Epidermal melanocyte (primary cell): ENCODE measurements around the gene C6orf58.

Experiments used
- DNase-seq: peaks from one replicate; pipeline ENCODE4 v3.0.0; 2011; ENCODE audit warnings: low spot score; ENCODE audit not compliant: insufficient read length

The C6orf58 gene

DNA sequence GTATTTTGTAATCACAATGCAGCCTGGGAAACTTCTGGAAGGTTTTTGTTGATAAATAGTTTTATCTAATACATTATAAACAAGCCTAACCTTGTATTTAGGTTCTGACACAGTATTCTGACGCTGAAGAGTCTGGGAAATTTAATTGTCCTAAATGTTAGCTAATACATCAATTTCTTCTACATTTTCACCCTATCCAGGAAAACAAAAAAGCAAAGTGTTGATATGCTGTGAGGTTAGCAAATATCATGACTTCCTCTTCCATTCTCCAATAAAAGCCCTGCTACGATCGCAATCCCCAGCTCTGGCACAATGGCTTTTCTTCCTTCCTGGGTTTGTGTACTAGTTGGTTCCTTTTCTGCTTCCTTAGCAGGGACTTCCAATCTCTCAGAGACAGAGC lies at the start of gene C6orf58:
TSS of gene C6orf58 (plus strand) at position 301 of the 400 bp plus-strand sequence. CDS start at position 313, 12 bp downstream.
- DNase-seq = no peak

DNA sequence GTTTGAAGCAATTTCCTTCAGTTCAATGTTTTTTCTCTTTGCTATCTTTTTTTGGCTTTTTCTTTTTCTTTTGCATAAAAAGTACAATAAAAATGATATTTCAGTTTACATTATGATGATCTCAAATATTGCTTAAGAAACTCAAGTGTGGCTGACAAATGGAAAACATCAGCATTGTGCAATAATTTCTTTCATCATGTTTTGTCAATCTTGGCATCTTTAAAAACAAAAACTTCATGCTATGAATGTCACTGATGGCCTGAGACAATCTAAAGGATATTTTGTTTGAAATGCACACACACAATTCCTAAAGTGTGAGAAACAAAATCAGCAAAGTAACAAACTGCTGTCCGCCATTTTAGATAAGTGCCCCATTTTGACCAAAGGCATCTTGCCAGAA lies 44.0 kb upstream of the C6orf58 start:
- DNase-seq = no peak

GRCh38 chr6:127533736-127534135 lies 43.2 kb upstream of the C6orf58 start:
- no peak for DNase-seq

DNA sequence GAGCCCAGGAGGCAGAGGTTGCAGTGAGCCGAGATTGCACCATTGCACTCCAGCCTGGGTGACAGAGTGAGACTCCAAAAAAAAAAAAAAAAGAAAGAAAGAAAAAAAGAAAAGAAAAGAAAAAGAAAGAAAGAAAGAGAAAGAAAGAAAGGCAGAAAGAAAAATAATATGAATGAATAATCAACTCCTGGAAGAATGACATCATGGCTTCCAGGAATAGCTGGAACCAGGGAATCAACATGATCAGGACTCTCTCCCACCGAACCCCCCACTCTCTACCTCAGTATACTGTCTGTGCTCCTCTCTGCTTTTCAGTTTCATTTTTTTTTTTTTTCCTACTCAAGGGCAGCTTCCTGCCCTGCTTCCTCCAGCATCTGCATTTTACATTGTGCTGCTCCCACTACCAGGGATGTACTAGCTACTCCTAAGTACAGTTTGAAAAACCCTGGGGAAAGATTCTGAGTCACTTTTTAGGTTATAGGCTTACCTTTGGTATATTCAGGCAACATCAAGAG lies 38.2 kb upstream of the C6orf58 start:
- no peak for DNase-seq

- no peak for DNase-seq
These were observed 37.7 kb upstream of the C6orf58 start for GRCh38 chr6:127539272-127539671.

GRCh38 chr6:127547215-127547614 lies 29.8 kb upstream of the C6orf58 start:
- no peak for DNase-seq

DNA sequence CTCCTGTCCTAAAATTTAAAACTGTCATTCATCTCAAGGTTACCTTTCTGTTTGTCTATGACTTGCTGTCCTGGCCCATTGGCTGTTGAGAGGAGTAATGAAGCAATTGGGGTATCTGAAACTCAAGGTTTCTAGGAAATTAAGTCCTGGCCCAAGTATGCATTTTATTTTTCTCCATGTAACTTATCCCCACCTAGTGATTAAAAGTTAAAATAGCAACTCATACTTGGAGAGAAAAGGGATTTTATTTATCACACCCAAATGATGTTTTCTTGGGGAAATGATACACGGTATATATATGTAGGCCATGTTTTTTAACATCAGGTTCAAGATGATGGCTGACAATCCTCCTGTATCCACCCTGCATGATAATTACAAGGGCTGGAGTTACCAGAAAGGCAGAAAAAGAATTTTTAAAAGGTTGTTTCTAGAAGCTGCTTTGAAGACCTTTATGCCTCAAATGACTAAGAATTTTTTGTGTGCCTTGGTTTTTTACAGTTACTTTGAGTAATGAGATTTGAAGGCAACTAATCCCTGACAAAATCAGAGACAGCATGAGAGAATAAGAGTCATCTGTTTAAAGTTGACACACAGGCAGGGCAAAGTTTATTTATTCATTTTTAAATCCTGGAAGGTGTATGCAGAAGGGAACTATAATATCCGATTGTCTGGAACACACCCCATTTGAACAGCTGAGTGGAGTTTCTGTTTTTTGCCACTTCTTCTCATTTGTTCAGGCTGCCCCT lies 28.9 kb upstream of the C6orf58 start:
- no peak for DNase-seq

DNA sequence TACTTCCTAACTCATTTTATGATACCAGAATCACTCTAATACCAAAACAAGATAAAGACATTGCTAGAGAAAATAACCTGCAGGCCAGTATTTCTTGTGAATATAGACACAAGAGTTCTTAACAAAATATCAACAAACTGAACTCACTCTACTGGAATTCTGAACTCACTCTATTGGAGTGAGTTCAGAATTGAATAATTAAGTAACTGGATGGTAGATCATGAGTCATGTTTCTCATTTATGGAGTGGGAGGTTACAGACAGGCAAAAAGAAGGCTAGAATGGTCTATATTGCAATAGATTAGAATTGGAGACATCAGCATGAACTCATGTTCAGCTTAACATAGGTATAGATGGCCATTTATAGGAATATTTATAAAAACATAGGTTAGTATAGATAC lies 26.6 kb upstream of the C6orf58 start:
- no peak for DNase-seq

DNA sequence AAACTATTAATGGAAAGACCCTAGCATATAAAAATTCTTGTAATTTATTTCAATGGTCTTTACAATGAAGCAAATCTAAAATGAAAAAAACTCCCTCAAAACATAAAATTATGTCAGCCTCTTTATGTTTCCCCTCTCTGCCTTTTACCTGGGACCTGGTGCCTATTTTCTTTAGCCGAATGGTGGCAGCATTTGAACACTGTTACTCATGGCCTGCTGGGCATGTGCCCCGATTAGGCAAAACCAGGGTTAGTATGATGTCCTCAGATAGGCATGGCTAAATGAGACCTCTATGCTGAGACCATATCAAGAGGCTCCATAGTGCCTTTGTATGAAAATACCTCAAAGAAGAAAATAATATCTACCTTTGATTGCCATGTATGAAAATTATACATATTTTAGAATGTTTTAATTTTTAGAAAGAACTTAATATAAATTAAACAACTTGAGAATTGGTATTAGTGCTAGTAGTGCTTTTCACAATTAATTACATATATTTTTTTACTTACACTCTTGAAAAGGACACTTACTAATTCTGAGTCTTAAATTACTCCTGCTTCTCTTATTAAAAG lies 22.5 kb upstream of the C6orf58 start:
- no peak for DNase-seq

- no peak for DNase-seq
These were observed 15.3 kb upstream of the C6orf58 start for GRCh38 chr6:127561660-127562059.

DNA sequence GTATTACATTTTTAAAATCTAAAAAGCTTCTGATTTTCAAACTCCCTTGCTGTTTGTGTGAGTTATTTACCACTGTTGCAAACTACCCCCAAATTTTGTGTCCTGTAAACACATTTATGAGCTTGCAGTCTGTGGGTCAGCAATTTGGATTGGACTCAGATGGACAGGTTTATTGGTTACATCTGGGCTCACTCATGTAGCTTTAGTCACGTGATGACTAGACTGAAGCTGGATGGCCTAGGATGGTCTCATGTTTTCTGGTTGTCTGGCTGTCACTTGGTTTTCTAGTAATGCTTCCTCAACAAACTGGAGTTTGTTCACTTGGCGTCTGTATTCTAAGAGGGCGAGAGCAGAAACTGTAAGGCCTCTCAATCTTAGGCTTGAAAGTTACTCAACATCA lies 12.2 kb upstream of the C6orf58 start:
- no peak for DNase-seq

- no peak for DNase-seq
These were observed 10.9 kb upstream of the C6orf58 start for GRCh38 chr6:127566119-127566518.

- DNase-seq = no peak
These were observed 10.3 kb upstream of the C6orf58 start for GRCh38 chr6:127566651-127567050.

- no peak for DNase-seq
These were observed 9.5 kb upstream of the C6orf58 start for GRCh38 chr6:127567476-127567875.

- no peak for DNase-seq
These were observed 6.1 kb upstream of the C6orf58 start for GRCh38 chr6:127570739-127571389.

DNA sequence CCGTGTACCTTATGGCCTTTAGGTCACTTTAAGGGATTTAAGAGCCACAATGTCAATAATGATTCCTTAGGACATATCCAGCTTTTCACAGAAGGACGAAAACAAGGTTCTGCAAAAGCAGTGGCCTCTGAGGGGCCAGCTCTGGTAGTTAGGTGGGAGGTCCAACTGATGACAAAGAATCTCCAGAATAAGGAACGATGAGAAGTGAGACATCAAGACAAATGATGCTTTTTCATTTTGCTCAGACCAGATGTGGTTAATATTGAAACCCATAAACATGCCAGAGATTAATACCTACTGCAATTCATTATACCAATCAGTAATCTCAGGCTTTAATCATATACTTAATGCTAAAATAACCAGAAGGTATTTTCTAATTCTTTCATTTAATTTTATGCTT lies 1.9 kb downstream of the C6orf58 start:
- no peak for DNase-seq

DNA sequence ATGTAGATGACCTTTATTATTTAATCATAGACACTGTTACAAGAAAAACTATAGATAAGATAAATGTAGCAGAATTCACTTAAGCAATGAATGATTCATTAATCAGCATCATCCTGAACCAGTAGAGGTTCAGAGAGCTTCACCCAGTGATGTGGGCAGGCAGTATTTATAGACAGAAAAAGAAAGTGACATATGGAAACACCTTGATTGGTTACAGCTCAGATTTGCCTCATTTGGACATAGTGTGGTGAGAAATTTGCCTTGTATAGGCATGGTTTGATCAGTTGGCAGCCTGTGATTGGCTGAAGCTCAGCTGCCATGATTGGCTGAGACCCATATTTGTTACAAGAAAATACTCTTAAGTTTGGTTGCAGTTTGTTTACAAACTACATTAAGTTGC lies 4.6 kb downstream of the C6orf58 start:
- DNase-seq = no peak

GRCh38 chr6:127582777-127583462 lies 5.9 kb downstream of the C6orf58 start:
- DNase-seq = no peak

DNA sequence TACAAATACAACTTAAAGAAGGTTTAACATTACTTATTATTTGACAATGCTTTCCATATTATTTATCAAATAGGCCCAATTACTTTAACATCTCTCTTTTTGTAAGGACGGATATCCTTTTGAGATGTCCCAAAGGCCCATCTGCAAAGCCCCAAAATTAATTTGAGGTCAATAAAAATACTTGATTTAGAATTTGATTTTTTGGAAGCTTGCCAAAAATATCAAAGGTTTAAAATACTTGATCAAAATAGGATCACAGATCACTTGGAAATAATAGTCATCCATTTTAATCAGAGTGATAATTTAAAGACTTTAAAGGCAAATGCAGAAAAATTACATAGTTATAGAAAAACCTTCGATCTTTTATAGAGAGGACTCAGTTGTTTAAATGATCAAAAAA lies 8.1 kb downstream of the C6orf58 start:
- no peak for DNase-seq

GRCh38 chr6:127586372-127586771 lies 9.4 kb downstream of the C6orf58 start:
- DNase-seq = no peak

DNA sequence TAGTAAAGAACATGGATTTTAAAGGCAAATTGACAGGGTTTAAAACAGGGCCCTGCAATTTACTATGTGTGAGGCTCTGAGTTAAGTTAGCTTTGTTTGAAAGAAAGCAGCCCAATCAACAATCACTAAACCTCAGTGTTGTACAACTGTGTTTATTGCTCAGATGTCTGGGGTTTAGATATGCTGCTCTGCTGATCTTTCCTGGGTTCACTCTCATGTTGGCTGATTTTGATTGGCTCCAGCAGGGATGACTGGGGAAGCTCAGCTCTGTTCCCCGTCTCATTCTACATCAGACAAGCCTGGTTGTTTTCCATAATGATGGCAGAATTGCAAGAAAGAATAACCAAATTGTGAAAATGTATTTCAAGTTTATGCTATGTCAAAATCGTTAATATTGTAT lies 10.9 kb downstream of the C6orf58 start:
- DNase-seq = no peak

DNA sequence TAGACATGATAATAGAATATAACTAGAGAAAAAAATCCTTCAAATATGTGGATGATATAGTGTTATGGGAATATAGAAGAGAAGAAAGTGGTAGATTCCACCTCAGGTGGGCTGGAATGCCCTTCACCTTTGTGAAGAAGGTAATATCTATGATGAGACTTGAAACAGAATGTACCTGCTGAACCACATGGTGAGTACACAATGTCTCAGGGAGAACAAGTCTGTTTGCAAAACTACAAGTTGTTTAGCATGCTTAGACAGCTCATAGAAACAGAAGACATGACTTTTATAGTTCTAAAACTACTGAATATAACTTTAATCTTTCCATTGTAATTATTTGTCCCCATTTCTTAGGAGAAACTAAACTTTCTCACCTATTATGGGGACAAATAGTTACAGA lies 12.2 kb downstream of the C6orf58 start:
- no peak for DNase-seq
